Measurements from ENCODE around the gene NLRP10. TPM values are rescaled to one million over a fixed set of nuclear protein-coding genes. Genes with fewer than 3 reads are reported as not detected.

Gene NLRP10
- polyA plus RNA-seq, 1 experiment, result 2.8 TPM

- H3K4me3 ChIP-seq (ENCODE audit: low read depth, low read length), result no peak overlapping the region; the same call in 1 of the 2 replicates
- peak; percentile 77 for DNase-seq (ENCODE audit: low read depth, low spot score)
- POLR2A ChIA-PET, result interaction anchor here (1.2 to 2.2 kb wide), 3 partner anchors 10 to 72 kb away, joined by 3 to 24 read pairs (median 3); partner anchors contain the start of genes EIF3F and NLRP10
- H3K9me3 ChIP-seq (ENCODE audit: control insufficient read depth, insufficient read depth, low read length), result no peaks in the 10 kb centered on the region
- CTCF ChIA-PET, result interaction anchor here (0.7 to 2.8 kb wide), 6 partner anchors 9 to 122 kb away, joined by 3 to 45 read pairs (median 11); partner anchors contain the start of gene EIF3F
- peak overlapping the region; percentile 82 for H3K27ac ChIP-seq (ENCODE audit: low read depth, low read length)
- no peaks in the 10 kb centered on the region for H3K27me3 ChIP-seq (ENCODE audit: control insufficient read depth, insufficient read depth, low read length)
- TF ChIP-seq, protein P1, sequence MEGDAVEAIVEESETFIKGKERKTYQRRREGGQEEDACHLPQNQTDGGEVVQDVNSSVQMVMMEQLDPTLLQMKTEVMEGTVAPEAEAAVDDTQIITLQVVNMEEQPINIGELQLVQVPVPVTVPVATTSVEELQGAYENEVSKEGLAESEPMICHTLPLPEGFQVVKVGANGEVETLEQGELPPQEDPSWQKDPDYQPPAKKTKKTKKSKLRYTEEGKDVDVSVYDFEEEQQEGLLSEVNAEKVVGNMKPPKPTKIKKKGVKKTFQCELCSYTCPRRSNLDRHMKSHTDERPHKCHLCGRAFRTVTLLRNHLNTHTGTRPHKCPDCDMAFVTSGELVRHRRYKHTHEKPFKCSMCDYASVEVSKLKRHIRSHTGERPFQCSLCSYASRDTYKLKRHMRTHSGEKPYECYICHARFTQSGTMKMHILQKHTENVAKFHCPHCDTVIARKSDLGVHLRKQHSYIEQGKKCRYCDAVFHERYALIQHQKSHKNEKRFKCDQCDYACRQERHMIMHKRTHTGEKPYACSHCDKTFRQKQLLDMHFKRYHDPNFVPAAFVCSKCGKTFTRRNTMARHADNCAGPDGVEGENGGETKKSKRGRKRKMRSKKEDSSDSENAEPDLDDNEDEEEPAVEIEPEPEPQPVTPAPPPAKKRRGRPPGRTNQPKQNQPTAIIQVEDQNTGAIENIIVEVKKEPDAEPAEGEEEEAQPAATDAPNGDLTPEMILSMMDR (IDR thresholded peaks at IDR 0.05; ENCODE audit: low read depth, low read length), result no peak
These were observed 12.1 kb upstream of the NLRP10 start for GRCh38 chr11:7977232-7977917.

DNA sequence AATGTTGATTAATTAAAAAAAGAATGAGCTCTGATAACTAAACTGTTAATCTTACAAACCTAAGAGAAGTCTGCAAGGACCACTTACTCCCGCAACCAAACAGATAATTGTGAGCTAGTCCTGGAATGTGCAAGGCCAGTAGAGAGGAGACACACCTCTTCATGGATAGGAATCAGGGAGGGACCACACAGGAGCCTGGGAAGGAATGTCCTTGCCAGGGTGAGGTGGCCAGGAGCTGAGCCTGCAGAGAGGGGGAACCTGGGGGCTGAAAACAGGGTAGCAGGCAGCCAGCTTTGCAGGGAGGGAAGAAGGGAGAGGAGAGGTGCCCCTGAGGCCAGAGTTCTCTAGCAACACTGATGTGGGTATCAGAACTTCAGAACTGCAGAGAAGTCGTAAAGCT lies 9.4 kb upstream of the NLRP10 start:
- Histone ChIP-seq H3K27me3 (ENCODE audit: control insufficient read depth, insufficient read depth, low read length) (no peaks in the 10 kb centered on the region), H3K27ac (ENCODE audit: low read depth, low read length) (peak overlapping the region; percentile 13), H3K4me3 (ENCODE audit: low read depth, low read length) (no peak overlapping the region), H3K9me3 (ENCODE audit: control insufficient read depth, insufficient read depth, low read length) (no peaks in the 10 kb centered on the region)
- TF ChIP-seq, protein P1 (IDR thresholded peaks at IDR 0.05; ENCODE audit: low read depth, low read length), result no peak
- POLR2A ChIA-PET, result interaction anchor here (0.7 kb wide), 1 partner anchor 12 kb away, joined by 3 read pairs; no protein-coding TSS in a partner anchor
- CTCF ChIA-PET, result interaction anchor here (0.9 to 3.2 kb wide), 6 partner anchors 12 to 125 kb away, joined by 3 to 37 read pairs (median 6); partner anchors contain the start of gene EIF3F
- DNase-seq (ENCODE audit: low read depth, low spot score), result no peak

- Histone ChIP-seq H3K27ac (ENCODE audit: low read depth, low read length) (no peak overlapping the region), H3K4me3 (ENCODE audit: low read depth, low read length) (no peak overlapping the region), H3K27me3 (ENCODE audit: control insufficient read depth, insufficient read depth, low read length) (no peaks in the 10 kb centered on the region), H3K9me3 (ENCODE audit: control insufficient read depth, insufficient read depth, low read length) (no peaks in the 10 kb centered on the region)
- TF ChIP-seq, protein P1 (IDR thresholded peaks at IDR 0.05; ENCODE audit: low read depth, low read length), result no peak
- ChIA-PET POLR2A (no interaction called here), CTCF (no interaction called here)
- no peak for DNase-seq (ENCODE audit: low read depth, low spot score)
These were observed 7.8 kb upstream of the NLRP10 start for GRCh38 chr11:7973011-7973410.

DNA sequence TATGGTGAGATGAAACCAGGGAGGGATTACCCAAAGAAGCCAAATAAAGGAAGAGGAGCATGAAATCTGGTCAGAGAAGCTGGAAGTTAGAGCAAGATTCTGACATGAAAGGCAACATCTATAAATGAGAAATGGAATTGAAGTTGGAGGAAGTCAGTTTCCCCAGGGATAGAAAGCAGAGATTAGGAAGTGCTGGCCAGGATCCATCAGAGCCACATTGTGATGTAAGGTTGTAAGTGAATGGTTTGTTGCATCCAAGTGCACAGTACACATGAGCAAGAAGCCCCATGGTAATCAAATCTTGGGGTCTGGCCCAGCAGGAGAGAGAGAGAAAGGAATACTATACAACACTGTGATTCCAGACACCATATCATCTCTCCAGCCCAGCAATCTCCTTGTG lies 6.6 kb upstream of the NLRP10 start:
- ChIA-PET POLR2A (no interaction called here), CTCF (interaction anchor here (0.6 to 2.4 kb wide), 2 partner anchors 10 to 15 kb away, joined by 3 to 13 read pairs; partner anchors contain the start of gene EIF3F)
- no peak for DNase-seq (ENCODE audit: low read depth, low spot score)
- TF ChIP-seq, protein P1 (IDR thresholded peaks at IDR 0.05; ENCODE audit: low read depth, low read length), result no peak
- no peak overlapping the region for H3K27ac ChIP-seq (ENCODE audit: low read depth, low read length)
- H3K27me3 ChIP-seq (ENCODE audit: control insufficient read depth, insufficient read depth, low read length), result no peaks in the 10 kb centered on the region
- H3K4me3 ChIP-seq (ENCODE audit: low read depth, low read length), result no peak overlapping the region
- no peaks in the 10 kb centered on the region for H3K9me3 ChIP-seq (ENCODE audit: control insufficient read depth, insufficient read depth, low read length)
